Endothelial cell of umbilical vein (primary cell): Measurements from ENCODE around the gene TBC1D19. TPM values are rescaled to one million over a fixed set of nuclear protein-coding genes. Genes with fewer than 3 reads are reported as not detected.

Experiments used
- BruUV-seq: library from RNA; stranded (reverse); fragments of 400-500 nt; replicated peaks from 2 replicates; lab custom pipeline; 2021; lab: Mats Ljungman, UMichigan
- CTCF ChIA-PET: fragments of 300-600, 350-600 bp; sonication (Branson Sonifier 250); formaldehyde crosslinking; loops from one replicate; lab custom pipeline; 2021; ENCODE audit warnings: antibody characterized with exemption, inconsistent platforms; lab: Charles Lee
- POLR2A ChIA-PET: fragments of 300-600, 350-600 bp; sonication (Branson Sonifier 250); formaldehyde crosslinking; loops from one replicate; lab custom pipeline; 2021; ENCODE audit warnings: antibody characterized with exemption, inconsistent platforms; lab: Charles Lee
- DNase-seq: peaks from one replicate; pipeline ENCODE4 v3.0.0-alpha.2; 2011; ENCODE audit warnings: low read depth, low spot score
- FAIRE-seq: peaks from 2 replicates; lab custom pipeline; 2011; peaks lifted over from hg19 to GRCh38; lab: Jason Lieb, UNC
- H2AFZ ChIP-seq: 2 replicates; pipeline ENCODE4 v1.6.0; 2012; ENCODE audit warnings: low read depth, low read length, control low read depth, inconsistent platforms
- H3K27ac ChIP-seq: 2 replicates; pipeline ENCODE4 v1.5.1; 2011; ENCODE audit warnings: low read depth, mild to moderate bottlenecking, control low read depth, low read length, moderate library complexity; ENCODE audit not compliant: insufficient read depth
- H3K27me3 ChIP-seq, 2 experiments: 2 replicates each; pipeline versions ENCODE4 v1.6.0 to v1.6.1; 2011; ENCODE audit warnings: low read length in 2 of 2, mixed read lengths in 1 of 2; ENCODE audit not compliant: control insufficient read depth in 2 of 2, insufficient read depth in 2 of 2
- H3K36me3 ChIP-seq, 2 experiments: 2 replicates in 1 of 2; 3 replicates in 1 of 2; pipeline ENCODE4 v1.5.1; 2011; ENCODE audit warnings: low read length in 2 of 2, mild to moderate bottlenecking in 1 of 2, moderate library complexity in 1 of 2; ENCODE audit not compliant: control insufficient read depth in 2 of 2, insufficient read depth in 2 of 2; ENCODE audit errors: extremely low read depth in 1 of 2
- H3K4me1 ChIP-seq: 3 replicates; pipeline ENCODE4 v1.5.1; 2011; ENCODE audit warnings: mild to moderate bottlenecking, low read length; ENCODE audit not compliant: control insufficient read depth, insufficient read depth; ENCODE audit errors: extremely low read depth
- H3K4me2 ChIP-seq: 2 replicates; pipeline ENCODE4 v1.6.1; 2011; ENCODE audit warnings: low read length, control low read depth, mixed read lengths; ENCODE audit not compliant: insufficient read depth
- H3K4me3 ChIP-seq, 3 experiments: fragments of 200-600 bp in 1 of 3; sonication (generic), shearing (Covaris generic) in 1 of 3; replicated peaks in 1 of 3; 2 replicates each; pipeline ENCODE4 v1.5.1; 2011 to 2016; ENCODE audit warnings: control low read depth in 3 of 3, low read length in 3 of 3, mild to moderate bottlenecking in 2 of 3, inconsistent platforms in 1 of 3, low read depth in 1 of 3, moderate library complexity in 1 of 3; ENCODE audit not compliant: insufficient read depth in 1 of 3
- H3K79me2 ChIP-seq: 2 replicates; pipeline ENCODE4 v1.6.0; 2012; ENCODE audit warnings: low read length, inconsistent platforms; ENCODE audit not compliant: control insufficient read depth, insufficient read depth
- H3K9ac ChIP-seq: replicated peaks from 2 replicates; pipeline ENCODE3; 2011; ENCODE audit warnings: low read length, control low read depth; ENCODE audit not compliant: insufficient read depth; ENCODE audit errors: extremely low read depth
- H3K9me1 ChIP-seq: replicated peaks from 3 replicates; pipeline ENCODE4 v1.6.0; 2011; ENCODE audit warnings: mild to moderate bottlenecking, low read length; ENCODE audit not compliant: control insufficient read depth, insufficient read depth; ENCODE audit errors: extremely low read depth
- H3K9me3 ChIP-seq: replicated peaks from 2 replicates; pipeline ENCODE4 v1.5.1; 2012; ENCODE audit warnings: low read length, inconsistent platforms; ENCODE audit not compliant: control insufficient read depth, insufficient read depth
- H4K20me1 ChIP-seq: replicated peaks from 2 replicates; pipeline ENCODE3; 2011; ENCODE audit warnings: mild to moderate bottlenecking, low read length; ENCODE audit not compliant: control insufficient read depth, insufficient read depth; ENCODE audit errors: extremely low read depth
- EZH2 ChIP-seq: IDR thresholded peaks from 2 replicates; pipeline ENCODE4 v1.6.1; 2012; ENCODE audit warnings: borderline replicate concordance, low read depth, mild to moderate bottlenecking, moderate library complexity, low read length, inconsistent platforms; ENCODE audit not compliant: severe bottlenecking
- FOS ChIP-seq: IDR thresholded peaks from 2 replicates; pipeline ENCODE4 v1.6.1; 2011; ENCODE audit warnings: mild to moderate bottlenecking, low read length, moderate library complexity, borderline replicate concordance; ENCODE audit not compliant: insufficient read depth
- GATA2 ChIP-seq: IDR thresholded peaks from 2 replicates; pipeline ENCODE4 v1.7.0; 2011; ENCODE audit warnings: low read depth, mild to moderate bottlenecking, moderate library complexity, mixed read lengths, low read length; ENCODE audit not compliant: insufficient read length, insufficient read depth
- JUN ChIP-seq: IDR thresholded peaks from 2 replicates; pipeline ENCODE4 v1.6.1; 2011; ENCODE audit warnings: borderline replicate concordance, low read depth; ENCODE audit not compliant: insufficient read length, insufficient read depth
- MAX ChIP-seq: IDR thresholded peaks from 2 replicates; pipeline ENCODE4 v1.6.1; 2011; ENCODE audit not compliant: insufficient read depth, insufficient read length
- MYC ChIP-seq: IDR thresholded peaks from one replicate; pipeline ENCODE4 v1.6.1; 2011; ENCODE audit warnings: mild to moderate bottlenecking, low read depth, low read length
- POLR2A ChIP-seq: IDR thresholded peaks from 2 replicates; pipeline ENCODE4 v1.6.1; 2012; ENCODE audit warnings: low read depth, mild to moderate bottlenecking, control low read depth, low read length
- POLR2AphosphoS5 ChIP-seq: IDR thresholded peaks from 2 replicates; pipeline ENCODE4 v1.6.1; 2012; ENCODE audit warnings: low read depth, mild to moderate bottlenecking, control low read depth, low read length, moderate library complexity; ENCODE audit not compliant: insufficient read depth
- dilution Hi-C: fragments of 300-500 bp; cut with MboI; formaldehyde crosslinking; loops from one replicate; pipeline ENCODE4 v1.15.0; 2019; ENCODE audit warnings: low sequenced_read_pairs; ENCODE audit not compliant: extremely low pct_ligation_motif_present
- intact Hi-C: fragments of 100-400 bp; cut with micrococcal nuclease; formaldehyde crosslinking; loops from one replicate; pipeline ENCODE4 v1.10.0; 2022
- polyA plus RNA-seq, 4 experiments: library from polyadenylated mRNA; depleted of rRNA in 3 of 4; stranded (reverse) in 3 of 4; unstranded in 1 of 4; fragments of >200 nt; gene quantifications; 2 replicates each; pipeline versions ENCODE4 v1.2.1 to v1.2.3, GENCODE V29; 2011 to 2012; ENCODE audit warnings: missing spikeins in 1 of 4
- total RNA-seq: library from RNA; stranded (reverse); gene quantifications from 2 replicates; pipeline ENCODE4 v1.2.3, GENCODE V29; 2021
- TF ChIP-seq, protein P1 (sequence below), 2 donors: IDR thresholded peaks; 1 replicate in 1 of 2; 2 replicates in 1 of 2; pipeline ENCODE4 v1.5.1; 2011; ENCODE audit warnings: low read length in 2 of 2, mild to moderate bottlenecking in 2 of 2, moderate library complexity in 2 of 2, control low read depth in 1 of 2, inconsistent platforms in 1 of 2, low read depth in 1 of 2; ENCODE audit not compliant: insufficient read depth in 1 of 2; ENCODE audit errors: extremely low read depth in 1 of 2

The TBC1D19 gene
- total and polyA plus RNA-seq, 2 donors (not counting 3 experiments of a cell fraction or from before 2014, with no cell fraction given) = 4.4 to 5.9 TPM

- intact Hi-C loops = no loop called here
- dilution Hi-C loops = no loop called here
- no peak for FAIRE-seq
Observed at GRCh38 chr4:26764231-26764630, 180.3 kb downstream of the TBC1D19 start.

GRCh38 chr4:26765515-26765914 is 181.6 kb downstream of the TBC1D19 start:
- H3K4me3 ChIP-seq = no peak overlapping the region
- H3K79me2 ChIP-seq = no peaks in the 10 kb centered on the region
- FAIRE-seq (no peak), DNase-seq (no peak)
- dilution Hi-C loops (no loop called here), intact Hi-C loops (no loop called here)
- no peaks in the 10 kb centered on the region for H3K9me3 ChIP-seq
- H3K27me3 ChIP-seq = no peaks in the 10 kb centered on the region
- no peak overlapping the region for H3K27ac ChIP-seq
- POLR2A ChIA-PET = no interaction called here
- CTCF ChIA-PET = no interaction called here
- no peak overlapping the region for H3K4me2 ChIP-seq
- H4K20me1 ChIP-seq = no peaks in the 10 kb centered on the region
- no peaks in the 10 kb centered on the region for H3K36me3 ChIP-seq
- H3K9ac ChIP-seq = no peak overlapping the region
- H3K9me1 ChIP-seq = no peaks in the 10 kb centered on the region
- BruUV-seq = no TSS peak
- H2AFZ ChIP-seq = no peak overlapping the region
- H3K4me1 ChIP-seq = no peaks in the 10 kb centered on the region
- TF ChIP-seq GATA2 = no peak
- no peak for TF ChIP-seq POLR2AphosphoS5
- no peak for TF ChIP-seq EZH2
- TF ChIP-seq MYC = no peak
- TF ChIP-seq POLR2A = no peak
- TF ChIP-seq, protein P1, sequence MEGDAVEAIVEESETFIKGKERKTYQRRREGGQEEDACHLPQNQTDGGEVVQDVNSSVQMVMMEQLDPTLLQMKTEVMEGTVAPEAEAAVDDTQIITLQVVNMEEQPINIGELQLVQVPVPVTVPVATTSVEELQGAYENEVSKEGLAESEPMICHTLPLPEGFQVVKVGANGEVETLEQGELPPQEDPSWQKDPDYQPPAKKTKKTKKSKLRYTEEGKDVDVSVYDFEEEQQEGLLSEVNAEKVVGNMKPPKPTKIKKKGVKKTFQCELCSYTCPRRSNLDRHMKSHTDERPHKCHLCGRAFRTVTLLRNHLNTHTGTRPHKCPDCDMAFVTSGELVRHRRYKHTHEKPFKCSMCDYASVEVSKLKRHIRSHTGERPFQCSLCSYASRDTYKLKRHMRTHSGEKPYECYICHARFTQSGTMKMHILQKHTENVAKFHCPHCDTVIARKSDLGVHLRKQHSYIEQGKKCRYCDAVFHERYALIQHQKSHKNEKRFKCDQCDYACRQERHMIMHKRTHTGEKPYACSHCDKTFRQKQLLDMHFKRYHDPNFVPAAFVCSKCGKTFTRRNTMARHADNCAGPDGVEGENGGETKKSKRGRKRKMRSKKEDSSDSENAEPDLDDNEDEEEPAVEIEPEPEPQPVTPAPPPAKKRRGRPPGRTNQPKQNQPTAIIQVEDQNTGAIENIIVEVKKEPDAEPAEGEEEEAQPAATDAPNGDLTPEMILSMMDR (IDR thresholded peaks at IDR 0.05; ENCODE audit: extremely low read depth in 1 of 2, insufficient read depth in 1 of 2, low read depth in 1 of 2, low read length in 2 of 2) = no peak
- TF ChIP-seq MAX = no peak
- no peak for TF ChIP-seq JUN
- no peak for TF ChIP-seq FOS

More at GRCh38 chr4:26764231-26764630, 180.3 kb downstream of the TBC1D19 start:
- TF ChIP-seq POLR2AphosphoS5 (no peak), JUN (no peak)
- Histone ChIP-seq H2AFZ (no peak overlapping the region), H3K27me3 (no peaks in the 10 kb centered on the region), H3K36me3 (no peaks in the 10 kb centered on the region), H3K9me3 (no peaks in the 10 kb centered on the region), H3K9me1 (no peaks in the 10 kb centered on the region), H3K9ac (no peak overlapping the region), H3K27ac (no peak overlapping the region), H3K79me2 (no peaks in the 10 kb centered on the region), H4K20me1 (no peaks in the 10 kb centered on the region), H3K4me1 (no peaks in the 10 kb centered on the region), H3K4me3 (no peak overlapping the region), H3K4me2 (no peak overlapping the region)
- CTCF ChIA-PET = interaction anchor here (1.6 kb wide), 1 partner anchor 28 kb away, joined by 4 read pairs; no protein-coding TSS in a partner anchor
- POLR2A ChIA-PET = no interaction called here
- no TSS peak for BruUV-seq
- no peak for DNase-seq
